ENCODE data around the gene TPRKB.
"Not testable (repeated sequence)": the region's sequence is repeated elsewhere in the genome, so short reads cannot be mapped to it uniquely, and the experiment has no call there.

Gene TPRKB

GRCh38 chr2:73700661-73701447 lies 36.3 kb downstream of the TPRKB start:
- no peak overlapping the region for H3K4me3 ChIP-seq (replicated peaks; ENCODE audit: low read depth, low read length)
- no peak for DNase-seq (ENCODE audit: extremely low read depth, low read depth)
- TF ChIP-seq CTCF (IDR thresholded peaks at IDR 0.05; ENCODE audit: low read depth, low read length, missing control alignments) = no peak

GRCh38 chr2:73700131-73700611 lies 37.0 kb downstream of the TPRKB start:
- DNase-seq (ENCODE audit: extremely low read depth, low read depth) = no peak
- no peak overlapping the region for H3K4me3 ChIP-seq (replicated peaks; ENCODE audit: low read depth, low read length)
- TF ChIP-seq CTCF (IDR thresholded peaks at IDR 0.05; ENCODE audit: low read depth, low read length, missing control alignments) = no peak

- no peak for TF ChIP-seq CTCF (IDR thresholded peaks at IDR 0.05; ENCODE audit: low read depth, low read length, missing control alignments)
- no peak for DNase-seq (ENCODE audit: extremely low read depth, low read depth)
- no peak overlapping the region for H3K4me3 ChIP-seq (replicated peaks; ENCODE audit: low read depth, low read length)
Observed at GRCh38 chr2:73699437-73699836, 37.7 kb downstream of the TPRKB start.

GRCh38 chr2:73698101-73698500 lies 39.0 kb downstream of the TPRKB start:
- DNase-seq (ENCODE audit: extremely low read depth, low read depth) = no peak
- TF ChIP-seq CTCF (IDR thresholded peaks at IDR 0.05; ENCODE audit: low read depth, low read length, missing control alignments) = no peak
- no peak overlapping the region for H3K4me3 ChIP-seq (replicated peaks; ENCODE audit: low read depth, low read length)

- TF ChIP-seq CTCF (IDR thresholded peaks at IDR 0.05; ENCODE audit: low read depth, low read length, missing control alignments) = no peak
- DNase-seq (ENCODE audit: extremely low read depth, low read depth) = no peak
- no peak overlapping the region for H3K4me3 ChIP-seq (replicated peaks; ENCODE audit: low read depth, low read length)
Observed at GRCh38 chr2:73697606-73698005, 39.5 kb downstream of the TPRKB start.

- not testable (repeated sequence) for H3K4me3 ChIP-seq (replicated peaks; ENCODE audit: low read depth, low read length); DNase-seq (ENCODE audit: extremely low read depth, low read depth)
Observed at GRCh38 chr2:73696985-73697384, 40.2 kb downstream of the TPRKB start.

DNA sequence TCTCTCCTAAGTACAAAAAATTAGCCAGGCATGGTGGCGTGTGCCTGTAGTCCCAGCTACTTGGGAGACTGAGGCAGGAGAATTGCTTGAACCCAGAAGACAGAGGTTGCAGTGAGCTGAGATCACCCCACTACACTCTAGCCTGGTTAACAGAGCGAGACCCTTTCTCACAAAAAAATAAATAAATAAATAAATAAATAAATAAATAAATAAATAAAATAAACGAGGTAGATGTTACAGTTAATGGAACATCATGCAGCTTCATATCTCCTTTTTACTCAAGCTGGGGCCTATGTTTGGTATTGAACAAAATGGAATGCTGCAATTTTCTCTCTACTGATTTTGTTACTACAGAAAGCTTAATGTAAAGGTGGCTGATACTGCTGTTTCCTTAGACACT lies 40.6 kb downstream of the TPRKB start:
- H3K4me3 ChIP-seq (replicated peaks; ENCODE audit: low read depth, low read length); DNase-seq (ENCODE audit: extremely low read depth, low read depth): not testable (repeated sequence)

All from HFF-Myc (cell line).